GM19397 (cell line): ENCODE data around the gene TOR4A.
A peak's percentile ranks its signal among the peaks of the same experiment; 100 is the strongest.

Experiments used
- ATAC-seq: cut with Tn5 transposase; IDR thresholded peaks from one replicate; pipeline ENCODE4 v1.9.1; 2021; ENCODE audit warnings: mild to moderate bottlenecking, moderate library complexity; ENCODE audit not compliant: unreplicated experiment

Gene TOR4A

GRCh38 chr9:137269231-137269772 lies 8.2 kb upstream of the TOR4A start:
- ATAC-seq, result no peak

GRCh38 chr9:137270929-137271695 lies 6.4 kb upstream of the TOR4A start:
- no peak for ATAC-seq

GRCh38 chr9:137271696-137272076 lies 5.8 kb upstream of the TOR4A start:
- ATAC-seq, result no peak

GRCh38 chr9:137272241-137273094 lies 5.1 kb upstream of the TOR4A start:
- ATAC-seq, result no peak

- no peak for ATAC-seq
These were observed 4.4 kb upstream of the TOR4A start for GRCh38 chr9:137273095-137273490.

- no peak for ATAC-seq
These were observed 3.8 kb upstream of the TOR4A start for GRCh38 chr9:137273611-137274320.

GRCh38 chr9:137275203-137275587 lies 2.3 kb upstream of the TOR4A start:
- no peak for ATAC-seq

GRCh38 chr9:137275588-137276472 lies 1.7 kb upstream of the TOR4A start:
- no peak for ATAC-seq

- ATAC-seq, result no peak
These were observed 825 bp upstream of the TOR4A start for GRCh38 chr9:137276473-137277328.

- ATAC-seq, result peak; percentile 8
These were observed 655 bp downstream of the TOR4A start for GRCh38 chr9:137278061-137278701.

- ATAC-seq, result no peak
These were observed 1.5 kb downstream of the TOR4A start for GRCh38 chr9:137278721-137279711.

GRCh38 chr9:137279741-137280473 lies 2.4 kb downstream of the TOR4A start:
- no peak for ATAC-seq

- no peak for ATAC-seq
These were observed 3.2 kb downstream of the TOR4A start for GRCh38 chr9:137280474-137281344.

GRCh38 chr9:137281345-137282116 lies 4.0 kb downstream of the TOR4A start:
- ATAC-seq, result no peak

GRCh38 chr9:137286975-137287383 lies 9.5 kb downstream of the TOR4A start:
- no peak for ATAC-seq
